RCC 7860 (cell line): ENCODE data around the gene ATP2B3.

ENCODE experiments used
- DNase-seq: peaks from one replicate; pipeline ENCODE4 v3.0.0-alpha.2; 2015; ENCODE audit warnings: low spot score
- FAIRE-seq: peaks from 2 replicates; lab custom pipeline; 2012; peaks lifted over from hg19 to GRCh38; lab: Jason Lieb, UNC

ATP2B3 gene

GRCh38 chrX:153631907-153632594, 114.6 kb downstream of the ATP2B3 start:
- FAIRE-seq = no peak

More at GRCh38 chrX:153631907-153632594, 114.6 kb downstream of the ATP2B3 start:
- DNase-seq = no peak
